Fibroblast of villous mesenchyme (primary cell): Measurements from ENCODE around the gene DNM2. TPM values are rescaled to one million over a fixed set of nuclear protein-coding genes. Genes with fewer than 3 reads are reported as not detected.
"Not testable (repeated sequence)": the region's sequence is repeated elsewhere in the genome, so short reads cannot be mapped to it uniquely, and the experiment has no call there.

Experiments
- DNase-seq: peaks from one replicate; pipeline ENCODE4 v3.0.0-alpha.2; 2010; ENCODE audit warnings: low read depth
- H3K4me3 ChIP-seq: 2 replicates; pipeline ENCODE4 v1.5.1; 2011; ENCODE audit warnings: low read depth, mild to moderate bottlenecking, low read length
- CTCF ChIP-seq: IDR thresholded peaks from 2 replicates; pipeline ENCODE4 v1.5.1; 2012; ENCODE audit warnings: low read depth, mild to moderate bottlenecking, low read length; ENCODE audit not compliant: insufficient read depth
- total RNA-seq: library from RNA; depleted of rRNA; stranded (reverse); fragments of >200 nt; gene quantifications from 2 replicates; pipeline ENCODE4 v1.2.3, GENCODE V29; 2012

Gene DNM2
- total RNA-seq, 1 donor = 101 TPM

- H3K4me3 ChIP-seq = no peak overlapping the region
- TF ChIP-seq CTCF = no peak
- no peak for DNase-seq
Observed at GRCh38 chr19:10751109-10751953, 33.5 kb downstream of the DNM2 start.

- DNase-seq = no peak
- TF ChIP-seq CTCF = no peak
- no peak overlapping the region for H3K4me3 ChIP-seq
Observed at GRCh38 chr19:10752237-10752912, 34.5 kb downstream of the DNM2 start.

- no peak for DNase-seq
- no peak overlapping the region for H3K4me3 ChIP-seq
- no peak for TF ChIP-seq CTCF
Observed at GRCh38 chr19:10752913-10753704, 35.2 kb downstream of the DNM2 start.

- DNase-seq = no peak
- H3K4me3 ChIP-seq = no peak overlapping the region
- TF ChIP-seq CTCF = no peak
Observed at GRCh38 chr19:10756371-10756770, 38.5 kb downstream of the DNM2 start.

- DNase-seq = no peak
- H3K4me3 ChIP-seq = no peak overlapping the region
- no peak for TF ChIP-seq CTCF
Observed at GRCh38 chr19:10756791-10757190, 38.9 kb downstream of the DNM2 start.

GRCh38 chr19:10758050-10758449 is 40.2 kb downstream of the DNM2 start:
- not testable (repeated sequence) for DNase-seq

GRCh38 chr19:10758978-10759377 is 41.1 kb downstream of the DNM2 start:
- DNase-seq = no peak
- H3K4me3 ChIP-seq = no peak overlapping the region
- no peak for TF ChIP-seq CTCF

More at GRCh38 chr19:10758050-10758449, 40.2 kb downstream of the DNM2 start:
- H3K4me3 ChIP-seq = not testable (repeated sequence)
